ENCODE measurements around the gene CCND2.

The CCND2 gene

DNA sequence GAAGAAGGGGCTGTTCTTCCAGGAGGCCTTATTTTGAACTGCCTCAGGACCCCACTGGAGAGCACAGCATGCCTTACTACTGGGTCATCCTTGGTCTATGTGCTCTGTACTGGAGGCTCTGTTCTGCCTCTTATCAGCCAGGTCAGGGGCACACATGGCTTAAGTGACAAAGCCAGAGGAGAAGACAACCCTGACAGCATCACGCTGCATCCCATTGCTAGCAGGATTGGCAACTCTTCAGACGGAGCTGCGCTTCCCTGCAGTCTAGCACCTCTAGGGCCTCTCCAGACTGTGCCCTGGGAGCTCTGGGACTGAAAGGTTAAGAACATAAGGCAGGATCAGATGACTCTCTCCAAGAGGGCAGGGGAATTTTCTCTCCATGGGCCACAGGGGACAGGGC lies 30.2 kb downstream of the CCND2 start:
- Mint-ChIP-seq H3K27me3 (ENCODE audit: low read depth) (no peaks in the 10 kb centered on the region), H3K36me3 (ENCODE audit: low read depth) (peaks cover 75% of the 10 kb centered on the region), H3K9me3 (no peaks in the 10 kb centered on the region), H3K4me1 (ENCODE audit: low read depth) (peaks cover 28% of the 10 kb centered on the region), H3K27ac (no peak overlapping the region), H3K4me3 (no peak overlapping the region)

DNA sequence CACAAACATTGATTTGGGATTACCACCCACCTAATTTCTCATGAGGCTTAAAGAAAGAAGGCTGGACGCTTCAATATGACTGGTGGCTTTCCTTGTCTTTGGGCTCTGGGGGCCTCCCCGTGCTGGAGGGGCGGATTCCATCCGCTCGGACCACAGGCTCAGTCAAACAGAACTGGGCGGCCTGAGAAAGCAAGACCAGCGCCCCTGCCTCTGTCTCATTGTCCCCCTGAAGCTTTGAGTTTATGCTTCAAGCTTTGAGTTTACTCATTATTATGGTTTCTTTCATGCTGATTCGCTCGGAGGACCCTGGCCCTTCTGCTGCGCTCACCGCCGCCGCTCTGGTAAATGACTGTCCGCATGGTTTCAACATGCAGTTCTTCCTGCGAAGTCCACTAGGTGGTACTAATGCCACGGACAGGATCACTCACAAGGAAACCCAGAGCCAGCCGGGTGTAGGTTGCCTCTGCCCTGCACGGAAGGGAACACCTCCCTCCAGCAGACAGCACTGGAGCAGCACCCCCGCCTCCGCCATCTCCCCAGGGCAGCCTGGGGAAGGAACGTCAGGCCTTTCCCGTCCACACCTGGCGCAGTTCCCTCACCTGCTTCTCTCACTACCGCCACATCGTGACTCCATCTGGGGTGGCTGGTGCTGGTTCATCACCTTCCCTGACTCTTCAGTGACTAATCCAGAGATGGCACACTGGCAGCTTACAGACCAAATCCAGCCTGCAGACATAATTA lies 34.2 kb downstream of the CCND2 start:
- Mint-ChIP-seq H3K27ac (no peak overlapping the region), H3K4me3 (no peak overlapping the region), H3K36me3 (ENCODE audit: low read depth) (peaks cover 63% of the 10 kb centered on the region), H3K27me3 (ENCODE audit: low read depth) (no peaks in the 10 kb centered on the region), H3K9me3 (no peaks in the 10 kb centered on the region), H3K4me1 (ENCODE audit: low read depth) (peaks cover 7% of the 10 kb centered on the region)

DNA sequence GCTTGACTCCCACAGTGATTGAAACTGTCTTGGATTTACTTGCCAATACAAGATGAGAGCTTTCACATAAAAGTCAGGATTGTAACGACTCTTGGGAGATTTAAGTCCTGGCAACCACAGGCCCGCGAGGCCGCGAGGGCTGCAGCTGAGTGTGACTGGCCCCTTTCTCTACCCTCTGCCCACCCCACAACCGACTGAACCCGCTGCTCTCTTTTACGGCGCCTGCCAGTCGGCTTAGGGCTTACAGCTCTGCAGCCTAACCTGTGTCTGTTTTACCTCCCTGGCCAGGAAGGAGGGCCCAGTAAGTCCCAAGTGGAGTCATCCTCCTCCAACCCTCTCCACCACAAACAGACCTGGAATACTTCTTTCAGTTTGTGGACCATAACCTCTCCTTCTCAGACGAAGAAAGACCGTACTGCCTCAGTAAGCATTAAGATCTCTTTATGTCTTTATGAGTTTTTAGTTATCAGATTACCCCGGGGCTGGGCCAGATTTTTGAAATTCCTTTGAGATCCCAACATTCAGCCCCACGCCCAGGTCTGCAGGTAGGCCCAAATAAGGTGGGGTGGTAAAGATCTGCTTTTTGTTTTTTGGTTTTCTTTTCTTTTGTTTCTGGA lies 34.9 kb downstream of the CCND2 start:
- H3K27ac Mint-ChIP-seq = no peak overlapping the region
- H3K9me3 Mint-ChIP-seq = no peaks in the 10 kb centered on the region
- no peaks in the 10 kb centered on the region for H3K27me3 Mint-ChIP-seq (ENCODE audit: low read depth)
- peaks cover 7% of the 10 kb centered on the region for H3K4me1 Mint-ChIP-seq (ENCODE audit: low read depth)
- H3K36me3 Mint-ChIP-seq (ENCODE audit: low read depth) = peaks cover 60% of the 10 kb centered on the region
- H3K4me3 Mint-ChIP-seq = no peak overlapping the region

DNA sequence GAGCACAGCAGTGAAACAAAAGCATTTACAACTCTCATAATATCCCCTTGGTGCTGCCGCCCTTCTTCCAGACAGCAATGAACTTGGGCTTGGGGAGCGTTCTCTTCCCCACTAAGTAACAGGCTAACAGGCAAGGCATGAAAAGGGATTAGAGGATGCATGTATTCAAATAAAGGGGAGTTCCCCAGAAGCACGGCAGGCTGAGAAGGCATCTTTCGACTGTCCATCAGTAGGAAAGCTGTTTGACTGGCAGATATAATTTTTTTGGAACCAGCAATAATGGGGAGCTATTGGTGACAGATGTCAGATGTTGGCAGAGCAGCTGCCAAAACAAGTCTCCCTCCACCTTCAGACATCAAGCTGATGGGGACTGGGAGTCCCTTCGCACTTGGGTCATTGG lies 38.2 kb downstream of the CCND2 start:
- H3K4me3 Mint-ChIP-seq = no peak overlapping the region
- H3K27ac Mint-ChIP-seq = no peak overlapping the region

DNA sequence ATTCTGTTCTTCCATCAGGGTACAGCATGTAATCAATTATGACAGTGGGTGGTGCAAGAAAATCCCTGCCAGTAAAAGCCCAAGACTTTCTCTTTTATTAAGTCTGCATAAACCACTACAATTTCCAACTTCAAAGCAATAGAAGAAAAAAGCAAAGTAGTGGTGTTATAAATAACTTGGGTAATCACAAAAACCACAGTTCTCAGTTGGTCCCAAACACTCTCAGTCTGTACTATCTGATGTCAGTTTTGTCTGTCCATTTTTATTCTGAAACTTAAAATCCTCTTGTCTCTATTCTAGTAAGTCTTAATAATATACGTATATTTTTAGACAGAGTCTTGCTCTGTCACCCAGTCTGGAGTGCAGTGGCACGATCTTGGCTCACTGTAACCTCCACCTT lies 38.7 kb downstream of the CCND2 start:
- Mint-ChIP-seq H3K9me3 (no peaks in the 10 kb centered on the region), H3K4me1 (ENCODE audit: low read depth) (no peaks in the 10 kb centered on the region), H3K36me3 (ENCODE audit: low read depth) (peaks cover 39% of the 10 kb centered on the region), H3K27ac (no peak overlapping the region), H3K27me3 (ENCODE audit: low read depth) (no peaks in the 10 kb centered on the region), H3K4me3 (no peak overlapping the region)

More for the DNA sequence above, 38.2 kb downstream of the CCND2 start:
- Mint-ChIP-seq H3K4me1 (ENCODE audit: low read depth) (peaks cover 1% of the 10 kb centered on the region), H3K9me3 (no peaks in the 10 kb centered on the region), H3K27me3 (ENCODE audit: low read depth) (no peaks in the 10 kb centered on the region), H3K36me3 (ENCODE audit: low read depth) (peaks cover 43% of the 10 kb centered on the region)

DNA sequence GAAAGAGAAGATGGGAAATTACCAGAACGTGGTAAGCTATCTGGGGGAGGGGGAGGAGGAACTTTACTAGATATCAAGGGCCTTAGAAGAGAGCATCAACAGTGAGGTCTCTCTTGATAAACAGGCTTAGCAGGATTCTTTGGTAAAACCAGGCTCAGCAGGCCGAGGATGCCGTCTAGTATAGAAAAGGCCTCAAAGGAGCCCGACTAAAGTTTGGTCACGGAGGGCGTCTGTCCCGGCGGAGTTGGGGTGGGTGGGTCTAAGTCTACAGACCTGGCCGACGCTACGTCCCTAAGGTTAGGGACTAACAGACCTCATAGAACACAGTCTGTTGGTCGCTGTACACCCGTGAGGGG lies 46.9 kb downstream of the CCND2 start:
- Mint-ChIP-seq H3K36me3 (ENCODE audit: low read depth) (peaks cover 8% of the 10 kb centered on the region), H3K9me3 (no peaks in the 10 kb centered on the region), H3K4me3 (peak overlapping the region; percentile 92), H3K27ac (peak overlapping the region; percentile 39), H3K4me1 (ENCODE audit: low read depth) (peaks cover 32% of the 10 kb centered on the region), H3K27me3 (ENCODE audit: low read depth) (no peaks in the 10 kb centered on the region)

DNA sequence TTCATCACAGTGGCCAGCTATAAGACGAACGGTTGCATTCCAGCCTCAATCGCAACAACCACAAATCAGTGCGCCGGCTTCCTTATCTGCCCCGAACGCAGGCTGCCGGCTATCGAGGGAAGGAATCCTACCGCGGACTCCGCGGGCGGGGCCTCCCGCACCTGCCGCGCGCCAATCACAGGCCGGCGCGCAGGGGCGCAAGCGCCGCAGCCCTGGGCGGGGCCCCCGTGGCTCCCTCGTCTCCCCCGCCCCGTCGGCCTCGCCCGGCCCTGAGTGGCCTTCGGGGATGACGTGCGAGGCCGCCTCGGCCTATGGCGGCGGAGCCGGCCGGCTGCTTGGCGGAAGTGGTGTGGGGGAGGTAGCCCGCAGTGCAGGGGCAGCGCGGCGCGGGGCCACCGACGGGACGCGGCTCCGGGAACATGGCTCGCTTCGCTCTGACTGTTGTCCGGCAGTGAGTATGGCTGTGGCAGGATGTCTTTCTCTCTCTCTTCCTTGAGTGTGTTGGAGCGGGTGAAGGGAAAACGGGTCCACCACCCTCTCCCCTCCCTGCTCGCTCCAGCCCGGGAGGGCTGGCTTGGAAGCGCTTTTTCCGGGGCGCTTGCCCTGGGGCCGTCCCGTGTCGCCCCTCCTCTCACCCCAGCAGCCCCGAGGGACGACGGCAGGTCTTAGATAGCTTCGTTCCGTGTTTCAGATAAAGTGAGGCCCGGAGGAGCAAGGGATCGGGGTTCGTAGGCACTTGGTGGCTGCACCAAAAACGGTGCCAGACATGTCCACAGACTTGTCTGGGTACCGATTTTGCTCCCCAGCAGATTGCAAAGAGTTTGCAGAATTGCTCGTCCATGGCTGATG lies 47.5 kb downstream of the CCND2 start, which contains the start of gene TIGAR:
Gene TIGAR, plus strand, starts transcription at position 361 of the 849 bp plus-strand sequence. Its CDS starts 59 bp downstream, at position 420.
- H3K27ac Mint-ChIP-seq = peak within 1 kb of the TSS; percentile 88
- H3K4me3 Mint-ChIP-seq = peak within 1 kb of the TSS; percentile 92
- H3K4me1 Mint-ChIP-seq (ENCODE audit: low read depth) = peaks cover 32% of the 10 kb centered on the region
- H3K36me3 Mint-ChIP-seq (ENCODE audit: low read depth) = peaks cover 11% of the 10 kb centered on the region
- H3K9me3 Mint-ChIP-seq = no peaks in the 10 kb centered on the region
- H3K27me3 Mint-ChIP-seq (ENCODE audit: low read depth) = no peaks in the 10 kb centered on the region

DNA sequence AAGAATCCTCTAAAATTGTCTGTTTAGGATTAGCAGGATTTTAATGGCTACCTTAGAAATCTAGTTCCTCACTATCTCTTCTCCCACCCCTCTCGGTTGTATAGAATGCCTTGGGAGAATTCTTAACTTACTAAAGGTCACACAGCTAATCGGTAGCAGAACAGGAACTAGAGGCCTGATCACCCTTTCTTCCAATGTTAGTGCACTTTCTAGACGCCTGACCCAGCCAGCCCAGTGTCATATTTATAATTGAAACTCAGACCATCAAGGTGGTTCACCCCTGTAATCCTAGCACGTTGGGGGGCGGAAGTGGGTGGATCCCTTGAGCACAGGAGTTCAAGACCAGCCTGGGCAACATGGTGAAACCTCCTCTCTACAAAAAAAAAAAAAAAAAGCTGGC lies 49.2 kb downstream of the CCND2 start:
- H3K27ac Mint-ChIP-seq = no peak overlapping the region
- peaks cover 11% of the 10 kb centered on the region for H3K36me3 Mint-ChIP-seq (ENCODE audit: low read depth)
- no peaks in the 10 kb centered on the region for H3K9me3 Mint-ChIP-seq
- peaks cover 34% of the 10 kb centered on the region for H3K4me1 Mint-ChIP-seq (ENCODE audit: low read depth)
- no peaks in the 10 kb centered on the region for H3K27me3 Mint-ChIP-seq (ENCODE audit: low read depth)
- H3K4me3 Mint-ChIP-seq = peak overlapping the region; percentile 40

All from T-helper 1 cell treated with Interleukin-12 subunit alpha and Interleukin-12 subunit beta and Interleukin-4 antibody, amounts not matched to agents 30 μg/mL and 1 μg/mL, for 36 hours (primary cell).